Psoas muscle (tissue), 8 donors: Measurements from ENCODE around the gene MRGPRG. TPM values are rescaled to one million over a fixed set of nuclear protein-coding genes. Genes with fewer than 3 reads are reported as not detected.

Experiments used
- ATAC-seq, 4 donors: fragments of 200-7000 bp; cut with Tn5 transposase; one replicate each; pipeline ENCODE4 v1.9.1; 2020; ENCODE audit warnings: moderate library complexity in 3 of 4, mild to moderate bottlenecking in 2 of 4
- DNase-seq, 2 donors: peaks; one replicate each; pipeline ENCODE4 v3.0.0-alpha.2; 2020
- H3K27ac ChIP-seq: fragments of 200-600 bp; one replicate; pipeline ENCODE4 v1.8.0; 2022
- H3K27me3 ChIP-seq, 3 donors: fragments of 200-600 bp in 1 of 3; one replicate each; pipeline versions ENCODE4 v1.6.1 to v1.8.0; 2013 to 2022; ENCODE audit warnings: low read length in 2 of 3, mild to moderate bottlenecking in 2 of 3, moderate library complexity in 1 of 3; ENCODE audit not compliant: insufficient read depth in 3 of 3
- H3K36me3 ChIP-seq, 2 donors: fragments of 200-600 bp in 1 of 2; one replicate each; pipeline versions ENCODE4 v1.6.1 to v1.8.0; 2013 to 2022; ENCODE audit warnings: low read depth in 1 of 2, mild to moderate bottlenecking in 1 of 2, moderate library complexity in 1 of 2; ENCODE audit not compliant: insufficient read depth in 1 of 2
- H3K4me1 ChIP-seq: fragments of 200-600 bp; one replicate; pipeline ENCODE4 v1.8.0; 2022
- H3K4me3 ChIP-seq: fragments of 200-600 bp; one replicate; pipeline ENCODE4 v1.8.0; 2022; ENCODE audit warnings: mild to moderate bottlenecking
- H3K9me3 ChIP-seq: fragments of 200-600 bp; one replicate; pipeline ENCODE4 v1.8.0; 2022
- CTCF ChIP-seq: fragments of 200-600 bp; IDR thresholded peaks from one replicate; pipeline ENCODE4 v1.8.0; 2022; ENCODE audit warnings: antibody characterized with exemption
- WGBS, 3 donors: extraction: QIAGEN DNeasy Blood & Tissue Kit; methylation state at CpG; one replicate each; pipeline versions ENCODE4 v1.1.6 to v1.1.7; 2013; 5-methylcytosine and 5-hydroxymethylcytosine counted together
- intact Hi-C, 2 donors: fragments of 100-400 bp; cut with DNase I; formaldehyde crosslinking; loops; one replicate each; pipeline versions ENCODE4 v1.11.0 to v1.14.2; 2022
- polyA plus RNA-seq, 3 donors: library from polyadenylated mRNA; stranded (reverse); fragments of 200-250 nt; gene quantifications; one replicate each; pipeline ENCODE4 v1.2.3, GENCODE V29; 2013
- total RNA-seq, 4 donors: library from RNA; stranded (reverse); fragmentation: NEBNext Ultra II Directional in 2 of 4; extraction: Animal tissue kit (Norgen Biotek cat#: 25700) in 2 of 4; gene quantifications; one replicate each; pipeline versions ENCODE4 v1.2.1 to v1.2.4, GENCODE V29; 2021 to 2023
- donor health status: healthy with polysubstance abuse.
- donor health status: DM: no; HTN: no; CAD: no; lungs with moderate emphysema.
- donor health status: Bipolar disorder and iron deficiency.
- donor health status: healthy.
- donor health status: DM: yes; HTN: yes; CAD: no.
- donor health status: DM: no; HTN: no; CAD: no.
- donor health status: DM: no; HTN: no; CAD: no.
- donor health status: DM: yes; HTN: yes; CAD: no.

Gene MRGPRG
- total and polyA plus RNA-seq, 7 donors: not detected

GRCh38 chr11:3222003-3222855, 3.6 kb upstream of the MRGPRG start:
- Histone ChIP-seq H3K27me3 (peaks cover 0 to 52% (median 16%) of the 10 kb centered on the region in 3 donors), H3K27ac (no peak overlapping the region)

GRCh38 chr11:3221408-3222002, 2.9 kb upstream of the MRGPRG start:
- H3K4me3 ChIP-seq: no peak overlapping the region
- no peak for TF ChIP-seq CTCF
- peaks cover 0 to 50% (median 14%) of the 10 kb centered on the region in 3 donors for H3K27me3 ChIP-seq
- H3K27ac ChIP-seq: no peak overlapping the region
- WGBS, 3 donors: 42 to 45% (median 44%) methylated on average over 27 of the region's 27 CpGs
- ATAC-seq: no peak
- no peaks in the 10 kb centered on the region for H3K9me3 ChIP-seq
- no peaks in the 10 kb centered on the region for H3K36me3 ChIP-seq
- H3K4me1 ChIP-seq: no peaks in the 10 kb centered on the region
- DNase-seq: no peak
- intact Hi-C loops: no loop called here

More at GRCh38 chr11:3222003-3222855, 3.6 kb upstream of the MRGPRG start:
- no peaks in the 10 kb centered on the region for H3K36me3 ChIP-seq
- DNase-seq (no peak), ATAC-seq (no peak)
- WGBS, 3 donors: 74 to 81% (median 79%) methylated on average over 36 to 37 of the region's 37 CpGs
- no peak overlapping the region for H3K4me3 ChIP-seq
- H3K9me3 ChIP-seq: no peaks in the 10 kb centered on the region
- H3K4me1 ChIP-seq: no peaks in the 10 kb centered on the region
- TF ChIP-seq CTCF: no peak
- intact Hi-C loops: no loop called here

GRCh38 chr11:3220521-3221407, 2.2 kb upstream of the MRGPRG start:
- no peak for ATAC-seq
- DNase-seq: no peak
- no peak overlapping the region for H3K27ac ChIP-seq
- WGBS, 3 donors: 44 to 53% (median 44%) methylated on average over 19 to 21 of the region's 21 CpGs
- no peaks in the 10 kb centered on the region for H3K9me3 ChIP-seq
- TF ChIP-seq CTCF: no peak
- peaks cover 0 to 56% (median 17%) of the 10 kb centered on the region in 3 donors for H3K27me3 ChIP-seq
- no peaks in the 10 kb centered on the region for H3K4me1 ChIP-seq
- intact Hi-C loops: no loop called here
- no peaks in the 10 kb centered on the region for H3K36me3 ChIP-seq
- no peak overlapping the region for H3K4me3 ChIP-seq

- H3K27ac ChIP-seq: no peak overlapping the region
- DNase-seq: no peak
- H3K27me3 ChIP-seq: peaks cover 0 to 62% (median 17%) of the 10 kb centered on the region in 3 donors
- H3K4me3 ChIP-seq: no peak overlapping the region
- no peaks in the 10 kb centered on the region for H3K9me3 ChIP-seq
- intact Hi-C loops: no loop called here
- H3K36me3 ChIP-seq: no peaks in the 10 kb centered on the region
- TF ChIP-seq CTCF: no peak
- ATAC-seq: no peak
- WGBS, 3 donors: 46 to 64% (median 58%) methylated on average over 7 to 11 of the region's 11 CpGs
- no peaks in the 10 kb centered on the region for H3K4me1 ChIP-seq
Observed at GRCh38 chr11:3220101-3220500, 1.5 kb upstream of the MRGPRG start.
